ENCODE results near the gene DISP2.

- TF ChIP-seq CTCF (conservative IDR thresholded peaks at IDR 0.05; ENCODE audit: low read depth, low read length): no peak
- TF ChIP-seq EZH2 (IDR thresholded peaks at IDR 0.05; ENCODE audit: borderline replicate concordance, low read depth, low read length, poor library complexity, severe bottlenecking): no peak
Observed at GRCh38 chr15:40328751-40329150, 29.3 kb upstream of the DISP2 start.

All from A673 (cell line).